Liver (tissue), 9 donors: ENCODE measurements around the gene TMSB4X. TPM values are rescaled to one million over a fixed set of nuclear protein-coding genes. Genes with fewer than 3 reads are reported as not detected.

Experiments
- DNase-seq: peaks from one replicate; pipeline ENCODE4 v3.0.0-alpha.2; 2017; ENCODE audit warnings: low spot score
- H3K27ac ChIP-seq, 2 donors: one replicate each; pipeline ENCODE4 v1.7.0; 2013; ENCODE audit warnings: inconsistent platforms in 2 of 2, low read length in 2 of 2, control low read depth in 1 of 2, low read depth in 1 of 2, mild to moderate bottlenecking in 1 of 2
- H3K27me3 ChIP-seq, 4 donors: one replicate each; pipeline versions ENCODE4 v1.6.1 to v1.7.0; 2013; ENCODE audit warnings: low read length in 3 of 4, inconsistent platforms in 1 of 4, mild to moderate bottlenecking in 1 of 4, moderate library complexity in 1 of 4; ENCODE audit not compliant: control insufficient read depth in 4 of 4, insufficient read depth in 4 of 4
- H3K36me3 ChIP-seq, 4 donors: one replicate each; pipeline versions ENCODE4 v1.6.1 to v1.7.0; 2013; ENCODE audit warnings: low read length in 3 of 4, mild to moderate bottlenecking in 3 of 4, low read depth in 1 of 4, moderate library complexity in 1 of 4; ENCODE audit not compliant: control insufficient read depth in 4 of 4, insufficient read depth in 3 of 4
- H3K4me1 ChIP-seq, 4 donors: one replicate each; pipeline versions ENCODE4 v1.6.1 to v1.7.0; 2013; ENCODE audit warnings: low read length in 3 of 4, mild to moderate bottlenecking in 3 of 4, moderate library complexity in 1 of 4; ENCODE audit not compliant: control insufficient read depth in 4 of 4, insufficient read depth in 4 of 4
- H3K4me3 ChIP-seq, 3 donors: one replicate each; pipeline versions ENCODE4 v1.6.1 to v1.7.0; 2013; ENCODE audit warnings: low read length in 3 of 3, control low read depth in 1 of 3, low read depth in 1 of 3, mild to moderate bottlenecking in 1 of 3
- H3K9ac ChIP-seq, 2 donors: one replicate each; pipeline ENCODE4 v1.7.0; 2013; ENCODE audit warnings: low read length in 2 of 2, mild to moderate bottlenecking in 2 of 2, moderate library complexity in 2 of 2, control low read depth in 1 of 2, low read depth in 1 of 2
- H3K9me3 ChIP-seq, 4 donors: one replicate each; pipeline versions ENCODE4 v1.6.1 to v1.7.0; 2013; ENCODE audit warnings: low read length in 3 of 4; ENCODE audit not compliant: control insufficient read depth in 4 of 4
- CTCF ChIP-seq: fragments of 150-350 bp; IDR thresholded peaks from 2 replicates; pipeline ENCODE4 v1.5.1; 2017; ENCODE audit warnings: improper control_type of control experiment, low read depth, low read length; ENCODE audit not compliant: missing input control
- EGR1 ChIP-seq, 2 donors: IDR thresholded peaks; 2 replicates each; pipeline ENCODE4 v1.6.1; 2016 to 2018; ENCODE audit warnings: antibody characterized with exemption in 2 of 2, low read depth in 2 of 2
- FOXA1 ChIP-seq: IDR thresholded peaks from 2 replicates; pipeline ENCODE4 v1.6.1; 2016; ENCODE audit warnings: antibody characterized with exemption
- FOXA2 ChIP-seq: IDR thresholded peaks from 2 replicates; pipeline ENCODE4 v1.6.1; 2016; ENCODE audit warnings: antibody characterized with exemption
- GABPA ChIP-seq, 2 donors: IDR thresholded peaks in 1 of 2; conservative IDR thresholded peaks in 1 of 2; 2 replicates each; pipeline ENCODE4 v1.6.1; 2016; ENCODE audit warnings: antibody characterized with exemption in 2 of 2, mild to moderate bottlenecking in 1 of 2, moderate library complexity in 1 of 2
- HNF4A ChIP-seq, 2 donors: conservative IDR thresholded peaks; 2 replicates each; pipeline ENCODE4 v1.6.1; 2016; ENCODE audit warnings: antibody characterized with exemption in 2 of 2, mild to moderate bottlenecking in 2 of 2
- HNF4G ChIP-seq: IDR thresholded peaks from 2 replicates; pipeline ENCODE4 v1.6.1; 2016; ENCODE audit warnings: antibody characterized with exemption
- MAX ChIP-seq: IDR thresholded peaks from 2 replicates; pipeline ENCODE4 v1.6.1; 2016; ENCODE audit warnings: antibody characterized with exemption
- RAD21 ChIP-seq, 2 donors: IDR thresholded peaks; 2 replicates each; pipeline ENCODE4 v1.6.1; 2016; ENCODE audit warnings: antibody characterized with exemption in 2 of 2, mild to moderate bottlenecking in 2 of 2
- RXRA ChIP-seq, 2 donors: IDR thresholded peaks; 2 replicates each; pipeline ENCODE4 v1.6.1; 2017 to 2018; ENCODE audit warnings: antibody characterized with exemption in 2 of 2, mild to moderate bottlenecking in 1 of 2
- SP1 ChIP-seq: IDR thresholded peaks from 2 replicates; pipeline ENCODE4 v1.6.1; 2018; ENCODE audit warnings: antibody characterized with exemption, mild to moderate bottlenecking
- TAF1 ChIP-seq: conservative IDR thresholded peaks from 2 replicates; pipeline ENCODE4 v1.6.1; 2016; ENCODE audit warnings: antibody characterized with exemption, mild to moderate bottlenecking
- YY1 ChIP-seq: IDR thresholded peaks from 2 replicates; pipeline ENCODE4 v1.6.1; 2016; ENCODE audit warnings: antibody characterized with exemption, mild to moderate bottlenecking
- WGBS: extraction: QIAGEN DNeasy Blood & Tissue Kit; methylation state at CpG from one replicate; pipeline ENCODE4 v1.1.7; 2013; 5-methylcytosine and 5-hydroxymethylcytosine counted together
- polyA plus RNA-seq, 2 donors: library from polyadenylated mRNA; stranded (reverse) in 1 of 2; unstranded in 1 of 2; fragments of 200-250 nt in 1 of 2; fragments of >200 nt in 1 of 2; fragmentation: Nextera tagmentation in 1 of 2; extraction: Ambion mirVana in 1 of 2; gene quantifications; one replicate each; pipeline versions ENCODE4 v1.2.1 to v1.2.3, GENCODE V29; 2013 to 2015
- total RNA-seq, 2 donors: library from RNA; depleted of rRNA; stranded (reverse); fragments of >200 nt; gene quantifications; one replicate each; pipeline ENCODE4 v1.2.3, GENCODE V29; 2014
- TF ChIP-seq, protein P1 (sequence below): IDR thresholded peaks from 2 replicates; pipeline ENCODE4 v1.6.1; 2016; ENCODE audit warnings: antibody characterized with exemption
- TF ChIP-seq, protein P2 (sequence below): IDR thresholded peaks from 2 replicates; pipeline ENCODE4 v1.6.1; 2016; ENCODE audit warnings: antibody characterized with exemption
- donor health status: healthy.
- donor health status: healthy.
- donor health status: healthy.
- donor health status: healthy.
- donor health status: healthy.

TMSB4X gene
- total and polyA plus RNA-seq, 4 donors: 658 to 1,704 (median 816) TPM

DNA sequence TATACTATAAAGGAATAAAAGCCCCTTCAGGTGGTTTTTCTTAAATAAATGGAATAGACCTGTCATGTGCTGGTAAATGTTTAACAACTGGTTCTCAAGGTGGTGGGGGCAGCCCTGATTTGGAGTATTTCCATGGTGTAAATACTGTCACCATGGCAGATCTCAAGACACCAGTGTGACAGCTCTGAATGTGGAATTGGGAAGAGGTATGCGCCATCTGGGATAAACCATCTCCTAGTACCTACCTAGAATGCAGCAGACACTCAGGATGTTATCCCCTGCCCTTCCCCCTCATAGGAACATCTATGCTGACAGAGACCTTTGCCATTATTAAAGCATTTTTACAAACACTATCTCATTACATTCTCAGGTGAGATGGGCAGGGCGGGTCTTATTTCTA, 26.4 kb upstream of the TMSB4X start:
- WGBS: 97% methylated on average over 2 of the region's 2 CpGs
- H3K27ac ChIP-seq: no peak overlapping the region
- no peak for DNase-seq

GRCh38 chrX:12949205-12949926, 25.5 kb upstream of the TMSB4X start:
- no peaks in the 10 kb centered on the region for H3K36me3 ChIP-seq
- H3K27me3 ChIP-seq: no peaks in the 10 kb centered on the region
- H3K9ac ChIP-seq: no peak overlapping the region
- H3K4me1 ChIP-seq: peaks cover 4 to 15% (median 11%) of the 10 kb centered on the region in 4 donors
- DNase-seq: no peak
- WGBS: 74% methylated on average over 5 of the region's 5 CpGs
- no peaks in the 10 kb centered on the region for H3K9me3 ChIP-seq
- no peak overlapping the region for H3K4me3 ChIP-seq
- peak overlapping the region; percentile 29 to 76 for H3K27ac ChIP-seq
- TF ChIP-seq GABPA (IDR thresholded peaks at IDR 0.05 in 1 of 2, conservative IDR thresholded peaks at IDR 0.05 in 1 of 2): no peak
- TF ChIP-seq EGR1 (IDR thresholded peaks at IDR 0.05; ENCODE audit: low read depth in 2 of 2): no peak

More for the DNA sequence above, 26.4 kb upstream of the TMSB4X start:
- Histone ChIP-seq H3K27me3 (no peaks in the 10 kb centered on the region), H3K9ac (no peak overlapping the region), H3K36me3 (no peaks in the 10 kb centered on the region), H3K9me3 (no peaks in the 10 kb centered on the region), H3K4me1 (peaks cover 4 to 15% (median 11%) of the 10 kb centered on the region in 4 donors), H3K4me3 (no peak overlapping the region)
- no peak for TF ChIP-seq HNF4G
- no peak for TF ChIP-seq HNF4A (conservative IDR thresholded peaks at IDR 0.05)
- TF ChIP-seq CTCF: no peak
- TF ChIP-seq, protein P1, sequence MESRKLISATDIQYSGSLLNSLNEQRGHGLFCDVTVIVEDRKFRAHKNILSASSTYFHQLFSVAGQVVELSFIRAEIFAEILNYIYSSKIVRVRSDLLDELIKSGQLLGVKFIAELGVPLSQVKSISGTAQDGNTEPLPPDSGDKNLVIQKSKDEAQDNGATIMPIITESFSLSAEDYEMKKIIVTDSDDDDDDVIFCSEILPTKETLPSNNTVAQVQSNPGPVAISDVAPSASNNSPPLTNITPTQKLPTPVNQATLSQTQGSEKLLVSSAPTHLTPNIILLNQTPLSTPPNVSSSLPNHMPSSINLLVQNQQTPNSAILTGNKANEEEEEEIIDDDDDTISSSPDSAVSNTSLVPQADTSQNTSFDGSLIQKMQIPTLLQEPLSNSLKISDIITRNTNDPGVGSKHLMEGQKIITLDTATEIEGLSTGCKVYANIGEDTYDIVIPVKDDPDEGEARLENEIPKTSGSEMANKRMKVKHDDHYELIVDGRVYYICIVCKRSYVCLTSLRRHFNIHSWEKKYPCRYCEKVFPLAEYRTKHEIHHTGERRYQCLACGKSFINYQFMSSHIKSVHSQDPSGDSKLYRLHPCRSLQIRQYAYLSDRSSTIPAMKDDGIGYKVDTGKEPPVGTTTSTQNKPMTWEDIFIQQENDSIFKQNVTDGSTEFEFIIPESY: no peak
- TF ChIP-seq RXRA (IDR thresholded peaks at IDR 0.05): no peak
- TF ChIP-seq, protein P2, sequence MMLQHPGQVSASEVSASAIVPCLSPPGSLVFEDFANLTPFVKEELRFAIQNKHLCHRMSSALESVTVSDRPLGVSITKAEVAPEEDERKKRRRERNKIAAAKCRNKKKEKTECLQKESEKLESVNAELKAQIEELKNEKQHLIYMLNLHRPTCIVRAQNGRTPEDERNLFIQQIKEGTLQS: no peak
- no peak for TF ChIP-seq EGR1 (IDR thresholded peaks at IDR 0.05; ENCODE audit: low read depth in 2 of 2)
- TF ChIP-seq MAX: no peak
- no peak for TF ChIP-seq SP1
- no peak for TF ChIP-seq YY1
- TF ChIP-seq FOXA1: no peak
- TF ChIP-seq RAD21 (IDR thresholded peaks at IDR 0.05): no peak
- no peak for TF ChIP-seq FOXA2
- no peak for TF ChIP-seq TAF1
